Bronchial epithelial cell (primary cell): ENCODE data around the gene TRIB2. TPM values are rescaled to one million over a fixed set of nuclear protein-coding genes. Genes with fewer than 3 reads are reported as not detected.

Source experiments
- DNase-seq: peaks from one replicate; pipeline ENCODE4 v3.0.0-alpha.2; 2010; ENCODE audit warnings: low read depth
- FAIRE-seq: peaks from 2 replicates; lab custom pipeline; 2011; peaks lifted over from hg19 to GRCh38; lab: Jason Lieb, UNC
- H3K27me3 ChIP-seq: 2 replicates; pipeline ENCODE4 v1.5.1; 2011; ENCODE audit warnings: low read length; ENCODE audit not compliant: control insufficient read depth, insufficient read depth
- H3K36me3 ChIP-seq: 2 replicates; pipeline ENCODE4 v1.5.1; 2011; ENCODE audit warnings: low read length; ENCODE audit not compliant: control insufficient read depth, insufficient read depth
- H3K4me3 ChIP-seq: 2 replicates; pipeline ENCODE4 v1.5.1; 2011; ENCODE audit warnings: mild to moderate bottlenecking, low read depth, low read length, control low read depth
- total RNA-seq: library from RNA; depleted of rRNA; stranded (reverse); fragments of >200 nt; gene quantifications from 2 replicates; pipeline ENCODE4 v1.2.1, GENCODE V29; 2014
- TF ChIP-seq, protein P1 (sequence below): IDR thresholded peaks from 2 replicates; pipeline ENCODE4 v1.5.1; 2011; ENCODE audit warnings: mild to moderate bottlenecking, moderate library complexity, low read length, control low read depth, inconsistent platforms; ENCODE audit not compliant: insufficient read depth, severe bottlenecking

Gene TRIB2
- total RNA-seq, 1 donor from 2014 or later, result 7.6 TPM

- FAIRE-seq, result no peak
- Histone ChIP-seq H3K4me3 (no peak overlapping the region), H3K27me3 (no peaks in the 10 kb centered on the region), H3K36me3 (no peaks in the 10 kb centered on the region)
- TF ChIP-seq, protein P1, sequence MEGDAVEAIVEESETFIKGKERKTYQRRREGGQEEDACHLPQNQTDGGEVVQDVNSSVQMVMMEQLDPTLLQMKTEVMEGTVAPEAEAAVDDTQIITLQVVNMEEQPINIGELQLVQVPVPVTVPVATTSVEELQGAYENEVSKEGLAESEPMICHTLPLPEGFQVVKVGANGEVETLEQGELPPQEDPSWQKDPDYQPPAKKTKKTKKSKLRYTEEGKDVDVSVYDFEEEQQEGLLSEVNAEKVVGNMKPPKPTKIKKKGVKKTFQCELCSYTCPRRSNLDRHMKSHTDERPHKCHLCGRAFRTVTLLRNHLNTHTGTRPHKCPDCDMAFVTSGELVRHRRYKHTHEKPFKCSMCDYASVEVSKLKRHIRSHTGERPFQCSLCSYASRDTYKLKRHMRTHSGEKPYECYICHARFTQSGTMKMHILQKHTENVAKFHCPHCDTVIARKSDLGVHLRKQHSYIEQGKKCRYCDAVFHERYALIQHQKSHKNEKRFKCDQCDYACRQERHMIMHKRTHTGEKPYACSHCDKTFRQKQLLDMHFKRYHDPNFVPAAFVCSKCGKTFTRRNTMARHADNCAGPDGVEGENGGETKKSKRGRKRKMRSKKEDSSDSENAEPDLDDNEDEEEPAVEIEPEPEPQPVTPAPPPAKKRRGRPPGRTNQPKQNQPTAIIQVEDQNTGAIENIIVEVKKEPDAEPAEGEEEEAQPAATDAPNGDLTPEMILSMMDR, result no peak
- peak; percentile 27 for DNase-seq
Measured at GRCh38 chr2:12700989-12701388, 15.7 kb upstream of the TRIB2 start.

GRCh38 chr2:12701786-12702167 lies 15.0 kb upstream of the TRIB2 start:
- no peaks in the 10 kb centered on the region for H3K36me3 ChIP-seq
- no peak for FAIRE-seq

GRCh38 chr2:12702168-12703121 lies 14.3 kb upstream of the TRIB2 start:
- DNase-seq (peak; percentile 96), FAIRE-seq (no peak)
- Histone ChIP-seq H3K4me3 (no peak overlapping the region), H3K27me3 (no peaks in the 10 kb centered on the region), H3K36me3 (no peaks in the 10 kb centered on the region)
- TF ChIP-seq, protein P1, result no peak

More at GRCh38 chr2:12701786-12702167, 15.0 kb upstream of the TRIB2 start:
- no peaks in the 10 kb centered on the region for H3K27me3 ChIP-seq
- TF ChIP-seq, protein P1, result no peak
- no peak for DNase-seq
- no peak overlapping the region for H3K4me3 ChIP-seq

- TF ChIP-seq, protein P1, result no peak
- Histone ChIP-seq H3K4me3 (no peak overlapping the region), H3K27me3 (no peaks in the 10 kb centered on the region), H3K36me3 (no peaks in the 10 kb centered on the region)
- no peak for DNase-seq
- FAIRE-seq, result no peak
Measured at GRCh38 chr2:12704378-12704777, 12.4 kb upstream of the TRIB2 start.

DNA sequence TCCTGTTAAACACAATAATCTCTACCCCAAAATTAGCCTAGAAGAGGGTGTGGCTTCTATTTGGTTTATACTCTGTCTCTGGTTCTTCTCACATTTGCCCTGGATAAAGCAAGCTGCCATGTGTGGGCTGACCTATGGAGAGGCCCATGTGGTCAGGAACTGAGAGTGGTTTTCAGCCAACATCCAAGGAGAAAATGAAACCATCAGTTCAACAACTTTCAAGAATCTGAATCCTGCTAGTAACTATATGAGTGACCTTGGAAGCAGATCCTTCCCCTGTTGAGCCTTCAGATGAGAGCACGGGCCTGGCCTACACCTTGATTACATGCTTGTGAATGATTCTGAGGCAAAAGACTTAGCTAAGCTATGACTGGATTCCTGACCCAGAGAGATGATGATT lies 11.5 kb upstream of the TRIB2 start:
- Histone ChIP-seq H3K4me3 (no peak overlapping the region), H3K27me3 (no peaks in the 10 kb centered on the region), H3K36me3 (no peaks in the 10 kb centered on the region)
- no peak for DNase-seq
- FAIRE-seq, result no peak
- TF ChIP-seq, protein P1, result no peak
